Stimulated activated effector memory CD8-positive, alpha-beta T cell treated with anti-CD3 and anti-CD28 coated beads, Interleukin-12 subunit alpha, Interleukin-12 subunit beta, amount 100 ng/mL, for 72 hours (primary cell): ENCODE results near the gene ASB10.

ENCODE experiments used
- ATAC-seq: fragments of 150-1000 bp; cut with Tn5 transposase; 2 replicates; pipeline ENCODE4 v1.10.0; 2021
- DNase-seq, 2 donors: peaks; one replicate each; pipeline ENCODE4 v3.0.0; 2021 to 2022; ENCODE audit warnings: low spot score in 2 of 2
- H3K27ac Mint-ChIP-seq: one replicate; pipeline ENCODE4 v1.8.0; 2022; ENCODE audit warnings: mild to moderate bottlenecking, mixed read lengths
- H3K36me3 Mint-ChIP-seq: one replicate; pipeline ENCODE4 v1.8.0; 2022; ENCODE audit warnings: mild to moderate bottlenecking, mixed read lengths
- H3K4me1 Mint-ChIP-seq: one replicate; pipeline ENCODE4 v1.8.0; 2022; ENCODE audit warnings: mixed read lengths
- H3K4me3 Mint-ChIP-seq: one replicate; pipeline ENCODE4 v1.8.0; 2022; ENCODE audit warnings: mild to moderate bottlenecking, mixed read lengths
- H3K9me3 Mint-ChIP-seq: one replicate; pipeline ENCODE4 v1.8.0; 2022; ENCODE audit warnings: mixed read lengths

The ASB10 gene

DNA sequence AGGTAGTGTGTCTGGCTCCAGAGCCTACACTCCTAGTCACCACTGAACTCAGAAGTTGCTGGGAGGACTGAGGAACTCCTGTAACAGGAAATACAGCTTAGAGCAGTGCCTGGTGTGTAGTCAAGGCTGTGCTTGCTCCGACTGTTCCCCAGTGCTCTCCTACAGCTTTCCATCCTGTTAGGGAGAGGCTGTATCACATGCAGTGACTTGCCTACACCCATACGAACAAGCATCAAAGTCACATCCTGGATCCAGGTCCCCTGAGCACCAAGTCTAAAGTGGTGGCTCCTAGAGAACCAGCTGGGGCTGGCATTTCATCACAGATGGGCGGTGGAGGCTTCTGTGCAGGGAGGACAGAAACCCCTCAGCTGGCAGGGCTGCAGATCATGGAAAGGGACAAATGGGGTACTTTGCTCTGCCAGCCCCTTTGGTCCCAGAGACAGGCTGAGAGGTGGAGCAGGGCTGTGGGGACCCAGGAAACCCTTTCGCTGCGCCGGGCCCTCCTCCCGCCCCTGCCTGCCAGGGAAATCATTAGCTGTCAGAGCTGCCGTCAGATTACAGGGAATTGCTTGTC is 7.7 kb downstream of the ASB10 start:
- DNase-seq = no peak
- H3K9me3 Mint-ChIP-seq = no peaks in the 10 kb centered on the region

DNA sequence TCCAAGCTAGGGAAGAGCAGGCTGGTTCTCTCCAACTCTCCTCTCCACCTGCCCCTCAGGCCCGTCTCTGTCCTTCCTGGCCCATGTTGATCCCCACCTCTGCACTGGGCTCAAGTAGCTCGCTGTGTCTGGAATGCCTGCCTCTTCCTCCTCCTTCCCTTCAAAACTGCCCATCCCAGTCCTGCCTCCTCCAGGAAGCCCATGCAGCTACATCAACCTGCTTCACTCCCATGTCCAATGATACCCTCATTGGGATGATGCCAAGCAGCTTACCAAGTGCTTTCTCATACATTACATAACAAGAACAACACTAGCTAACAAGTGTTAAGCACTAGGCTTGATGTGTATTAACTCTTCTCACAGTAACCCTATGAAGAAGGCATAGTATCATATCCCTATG is 8.2 kb downstream of the ASB10 start:
- Mint-ChIP-seq H3K27ac (no peak overlapping the region), H3K4me1 (no peaks in the 10 kb centered on the region), H3K4me3 (no peak overlapping the region), H3K9me3 (no peaks in the 10 kb centered on the region), H3K36me3 (no peaks in the 10 kb centered on the region)
- DNase-seq (no peak), ATAC-seq (no peak)

More for the DNA sequence above, 7.7 kb downstream of the ASB10 start:
- no peak overlapping the region for H3K4me3 Mint-ChIP-seq
- no peaks in the 10 kb centered on the region for H3K4me1 Mint-ChIP-seq
- no peak for ATAC-seq
- no peaks in the 10 kb centered on the region for H3K36me3 Mint-ChIP-seq
- no peak overlapping the region for H3K27ac Mint-ChIP-seq

DNA sequence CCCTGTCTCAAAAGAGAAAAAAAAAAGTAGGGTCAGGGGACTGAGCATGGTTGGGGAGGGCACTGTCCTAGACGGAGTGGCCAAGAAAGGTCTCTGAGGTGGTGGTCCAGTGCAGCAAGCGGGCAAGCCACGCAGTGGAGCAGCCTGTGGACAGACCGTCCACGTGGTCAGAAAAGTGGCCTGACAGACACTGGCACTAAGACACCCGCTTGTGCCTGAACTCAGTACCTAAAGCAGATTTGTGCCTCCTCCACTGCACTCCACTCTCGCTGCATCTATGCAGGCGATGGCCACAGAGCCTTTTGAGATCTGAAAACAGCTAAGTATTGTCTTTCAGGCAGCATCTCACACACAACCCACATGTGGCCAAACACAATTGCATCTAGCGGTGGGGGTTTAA is 8.8 kb downstream of the ASB10 start:
- Mint-ChIP-seq H3K9me3 (no peaks in the 10 kb centered on the region), H3K27ac (no peak overlapping the region), H3K4me1 (peaks cover 4% of the 10 kb centered on the region), H3K4me3 (no peak overlapping the region), H3K36me3 (peaks cover 2% of the 10 kb centered on the region)
- DNase-seq = no peak
- no peak for ATAC-seq

DNA sequence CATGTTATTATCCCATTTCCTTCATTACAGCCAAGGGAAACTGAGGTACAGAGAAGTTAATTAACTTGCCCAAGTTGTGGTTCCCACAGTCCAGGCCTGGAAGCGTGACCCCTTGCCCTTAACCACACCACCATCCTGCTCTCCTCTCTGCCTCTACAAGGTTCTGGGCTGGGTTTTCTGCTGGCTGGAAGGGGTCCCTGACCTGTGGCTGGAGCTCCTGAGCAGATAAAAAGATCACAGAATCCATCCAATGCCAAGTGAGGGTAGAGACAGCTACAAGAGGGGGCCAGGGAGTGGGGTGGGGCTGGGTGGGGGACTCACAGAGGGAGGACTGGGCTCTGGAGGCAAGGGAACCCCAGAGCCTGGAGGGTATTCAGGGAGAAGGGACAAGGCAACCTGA is 9.7 kb downstream of the ASB10 start:
- Mint-ChIP-seq H3K27ac (no peak overlapping the region), H3K36me3 (peaks cover 6% of the 10 kb centered on the region), H3K9me3 (no peaks in the 10 kb centered on the region), H3K4me3 (no peak overlapping the region), H3K4me1 (peaks cover 14% of the 10 kb centered on the region)
- DNase-seq = no peak
- no peak for ATAC-seq

DNA sequence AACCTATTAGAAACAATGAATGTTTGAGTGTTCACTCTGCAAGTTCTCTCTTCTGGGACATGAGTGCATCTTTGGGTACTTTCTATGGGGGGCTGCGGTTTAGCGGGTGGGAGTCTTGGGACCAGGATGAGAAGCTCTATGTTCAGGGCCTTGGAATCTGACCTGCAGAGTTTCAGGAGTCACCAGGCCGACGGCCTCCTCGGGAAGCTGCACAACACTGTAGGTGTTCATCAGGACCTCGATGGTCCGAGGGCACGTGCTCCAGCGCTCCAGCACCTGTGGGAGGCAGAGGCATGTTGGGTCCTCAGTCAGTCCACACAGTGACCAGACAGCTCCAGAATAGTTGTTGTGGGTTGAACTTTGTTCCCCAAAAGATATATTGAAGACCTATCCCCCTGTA is 10.6 kb downstream of the ASB10 start:
- H3K4me1 Mint-ChIP-seq = peaks cover 16% of the 10 kb centered on the region
- DNase-seq = no peak
- peaks cover 6% of the 10 kb centered on the region for H3K36me3 Mint-ChIP-seq
- H3K4me3 Mint-ChIP-seq = no peak overlapping the region
- H3K27ac Mint-ChIP-seq = no peak overlapping the region
- no peaks in the 10 kb centered on the region for H3K9me3 Mint-ChIP-seq
- no peak for ATAC-seq

DNA sequence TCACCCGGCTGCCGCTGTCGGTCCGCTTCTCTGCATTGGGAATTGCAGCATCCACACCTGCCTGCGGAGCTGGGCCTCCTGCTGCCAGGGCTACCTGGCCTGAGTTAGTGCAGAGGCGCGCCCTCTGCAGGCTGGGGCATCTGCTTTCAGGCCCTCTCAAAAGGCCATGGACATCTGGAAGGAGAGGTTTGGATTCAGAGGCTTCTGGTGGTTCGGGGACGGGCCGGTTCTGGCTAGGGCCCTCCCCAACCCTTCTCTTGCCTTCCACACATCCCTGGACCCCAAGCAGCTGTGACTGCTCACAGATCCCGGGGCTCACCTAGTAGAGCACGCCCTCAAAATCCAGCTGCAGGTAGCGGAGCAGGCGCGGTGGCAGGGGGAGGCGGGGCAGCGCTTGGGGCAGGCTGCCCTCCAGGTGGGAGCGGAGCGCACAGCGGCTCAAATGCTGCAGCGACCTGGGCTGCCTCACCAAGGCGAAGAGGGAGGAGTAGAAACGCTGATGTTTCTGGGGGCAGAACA is 11.2 kb downstream of the ASB10 start:
- H3K9me3 Mint-ChIP-seq = no peaks in the 10 kb centered on the region
- peaks cover 16% of the 10 kb centered on the region for H3K4me1 Mint-ChIP-seq
- H3K27ac Mint-ChIP-seq = no peak overlapping the region
- DNase-seq = no peak
- H3K4me3 Mint-ChIP-seq = no peak overlapping the region
- ATAC-seq = no peak
- H3K36me3 Mint-ChIP-seq = peaks cover 6% of the 10 kb centered on the region

DNA sequence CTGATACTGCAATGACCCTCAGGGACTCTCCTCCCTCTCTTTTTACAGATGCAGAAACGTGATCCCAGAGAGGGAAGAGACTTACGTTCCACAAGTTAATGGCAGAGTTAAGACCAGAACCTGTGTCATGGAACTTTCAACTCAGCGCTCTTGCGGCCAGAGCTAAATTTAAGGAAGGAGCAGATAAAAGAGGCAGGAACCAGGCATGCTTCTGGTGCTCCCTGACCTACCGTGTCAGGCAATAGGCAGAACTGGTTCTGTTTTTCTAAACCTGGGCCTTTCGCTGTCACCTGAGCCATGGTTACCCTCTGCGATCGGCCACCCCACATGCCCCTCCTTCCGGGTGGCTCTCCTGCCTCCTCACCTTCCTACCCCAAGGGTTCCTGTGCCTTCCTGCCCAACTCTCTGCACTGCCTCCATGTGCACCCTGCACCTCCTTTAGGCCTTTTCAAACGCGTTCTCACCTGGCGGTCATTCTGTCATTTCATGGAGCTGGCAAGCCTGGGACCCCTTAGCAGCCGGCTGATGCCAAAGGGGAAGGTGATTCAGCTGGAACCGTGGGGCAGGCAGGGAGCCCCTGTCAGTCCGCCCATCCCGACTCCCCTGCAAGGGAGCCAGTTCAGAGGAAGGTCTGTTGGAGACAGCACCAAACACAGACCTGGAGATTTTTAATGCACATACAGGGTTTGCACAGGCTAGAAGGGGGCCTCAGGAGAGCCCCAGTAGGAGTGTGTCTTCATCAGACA is 11.8 kb downstream of the ASB10 start:
- ATAC-seq (no peak), DNase-seq (no peak)
- no peaks in the 10 kb centered on the region for H3K9me3 Mint-ChIP-seq
- H3K4me3 Mint-ChIP-seq = no peak overlapping the region
- peaks cover 6% of the 10 kb centered on the region for H3K36me3 Mint-ChIP-seq
- peaks cover 16% of the 10 kb centered on the region for H3K4me1 Mint-ChIP-seq
- no peak overlapping the region for H3K27ac Mint-ChIP-seq

DNA sequence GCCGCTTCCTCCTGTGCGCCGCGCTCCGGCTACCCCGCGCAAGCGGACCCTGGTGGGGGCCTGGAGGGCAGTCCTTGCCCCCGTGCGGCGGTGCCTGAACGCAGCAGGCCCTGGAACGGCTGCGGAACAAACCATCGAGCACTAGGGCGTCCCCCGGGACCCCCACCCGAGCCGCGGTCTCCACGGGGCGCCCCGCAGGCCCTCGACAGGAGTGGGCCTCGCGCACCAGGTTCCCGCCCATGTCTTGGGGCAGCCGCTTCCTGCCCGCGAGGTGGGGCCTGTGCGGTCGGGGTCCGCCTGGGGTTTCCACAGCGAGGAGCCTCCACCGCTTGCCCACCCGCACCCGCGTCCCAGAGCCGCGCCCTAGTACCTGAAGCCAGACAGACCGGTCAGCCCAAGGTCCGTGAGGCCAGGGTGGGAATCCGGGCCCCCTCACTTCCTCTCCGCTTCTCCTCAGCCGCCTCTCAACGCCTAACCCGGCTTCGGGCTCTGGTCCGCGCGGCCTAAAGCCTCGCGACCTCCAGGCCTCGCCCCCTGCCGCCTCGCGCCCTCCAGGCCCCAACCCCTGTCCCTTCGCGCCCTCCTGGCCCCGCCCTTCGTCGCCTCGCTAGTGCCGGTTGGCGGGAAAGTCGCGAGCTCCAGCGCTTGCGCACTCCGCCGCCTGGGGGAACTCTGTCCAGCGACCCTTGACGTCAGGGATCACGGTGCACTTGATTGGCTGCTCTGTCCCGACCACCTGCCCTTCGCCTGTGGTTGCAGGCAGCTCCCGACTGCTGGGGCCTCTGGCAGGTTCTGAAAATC is 12.6 kb downstream of the ASB10 start:
- Mint-ChIP-seq H3K4me1 (peaks cover 16% of the 10 kb centered on the region), H3K4me3 (no peak overlapping the region), H3K9me3 (no peaks in the 10 kb centered on the region), H3K36me3 (peaks cover 6% of the 10 kb centered on the region), H3K27ac (no peak overlapping the region)
- no peak for ATAC-seq
- DNase-seq = no peak

DNA sequence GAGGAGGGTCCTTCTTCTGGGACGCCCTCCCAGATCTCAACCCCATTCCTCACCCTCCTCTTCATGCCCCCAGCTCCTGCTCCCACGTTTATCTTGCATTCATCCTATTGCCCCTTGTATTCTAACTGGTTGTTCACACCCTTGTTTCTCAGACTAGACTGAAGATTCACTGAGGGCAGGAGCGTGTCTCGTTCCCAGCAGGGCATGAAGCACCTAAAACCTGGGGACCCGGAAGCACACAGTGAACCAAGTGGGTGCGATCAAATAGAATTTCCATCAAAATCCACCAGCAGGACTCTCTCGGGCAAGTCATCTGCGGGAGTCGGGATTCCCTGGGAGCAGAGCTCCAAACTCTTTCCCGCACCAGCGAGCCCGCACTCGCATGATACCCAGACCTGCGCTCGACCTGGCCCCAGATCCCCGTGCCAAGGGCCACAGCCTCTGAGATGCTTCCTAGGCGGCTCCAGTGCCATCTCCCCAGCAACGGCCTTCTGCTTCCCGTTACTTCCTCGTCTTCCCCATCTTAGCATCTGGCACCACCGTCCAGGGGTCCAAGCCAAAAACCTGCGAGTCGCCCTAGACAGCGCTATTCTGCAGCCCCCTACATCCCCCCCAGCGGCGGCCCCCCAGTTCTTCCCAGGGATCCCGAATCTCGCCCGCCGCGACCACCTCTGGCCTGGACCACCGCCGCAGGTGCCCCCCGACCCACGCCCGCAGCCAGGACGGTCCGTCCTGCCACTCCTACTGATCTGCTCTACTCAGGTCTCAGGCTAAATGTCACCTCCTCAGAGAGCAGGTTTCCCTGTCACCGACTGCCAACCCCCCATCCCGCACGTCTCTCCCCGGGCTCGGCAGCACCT is 13.4 kb downstream of the ASB10 start:
- ATAC-seq (no peak), DNase-seq (no peak)
- peaks cover 6% of the 10 kb centered on the region for H3K36me3 Mint-ChIP-seq
- H3K4me3 Mint-ChIP-seq = no peak overlapping the region
- H3K27ac Mint-ChIP-seq = no peak overlapping the region
- peaks cover 23% of the 10 kb centered on the region for H3K4me1 Mint-ChIP-seq
- no peaks in the 10 kb centered on the region for H3K9me3 Mint-ChIP-seq

DNA sequence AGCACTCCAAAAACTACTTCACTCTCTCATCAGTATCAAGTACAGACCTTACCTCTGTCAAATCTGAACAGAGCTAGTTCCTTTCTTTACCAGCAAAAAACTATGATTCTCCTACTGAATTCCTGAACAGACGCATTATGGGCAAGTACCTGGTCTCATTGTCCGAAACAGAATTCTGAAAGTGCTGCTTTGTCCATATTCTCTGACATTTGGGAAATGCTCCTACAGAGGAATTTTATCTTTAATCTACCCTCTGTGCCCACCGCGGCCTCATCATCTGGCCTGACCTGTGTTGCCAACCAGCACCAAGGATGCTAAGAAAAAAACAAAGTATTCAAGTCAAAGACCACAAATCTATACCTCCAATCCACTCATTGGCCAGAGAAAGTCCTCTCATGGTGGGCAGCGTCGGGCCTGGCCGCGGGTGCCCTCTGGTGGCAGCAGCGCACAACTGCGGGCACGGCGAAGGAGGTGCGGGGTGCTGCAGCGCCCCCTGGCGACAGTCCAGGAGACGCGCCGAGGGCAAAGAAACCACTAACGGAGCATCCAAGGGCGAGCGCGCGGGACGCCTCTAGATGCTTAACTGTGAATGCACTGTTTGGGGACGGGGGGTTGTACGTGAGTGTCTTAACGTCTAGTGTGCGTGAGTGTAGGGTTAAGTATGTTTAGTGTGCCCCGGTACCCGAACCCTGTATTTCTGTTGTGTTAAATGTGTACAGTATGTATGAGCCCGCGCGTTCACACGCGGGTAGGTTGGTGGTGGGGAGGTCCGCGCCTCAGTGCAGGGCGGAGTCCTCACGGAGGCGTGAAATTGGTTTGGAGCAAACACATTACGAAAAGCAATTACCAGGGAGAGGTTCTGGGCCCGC is 14.5 kb downstream of the ASB10 start:
- H3K9me3 Mint-ChIP-seq = no peaks in the 10 kb centered on the region
- H3K27ac Mint-ChIP-seq = peak overlapping the region; percentile 23
- H3K36me3 Mint-ChIP-seq = peaks cover 6% of the 10 kb centered on the region
- DNase-seq (peak; percentile 89 to 93), ATAC-seq (peak; percentile 72)
- no peak overlapping the region for H3K4me3 Mint-ChIP-seq
- peaks cover 28% of the 10 kb centered on the region for H3K4me1 Mint-ChIP-seq

DNA sequence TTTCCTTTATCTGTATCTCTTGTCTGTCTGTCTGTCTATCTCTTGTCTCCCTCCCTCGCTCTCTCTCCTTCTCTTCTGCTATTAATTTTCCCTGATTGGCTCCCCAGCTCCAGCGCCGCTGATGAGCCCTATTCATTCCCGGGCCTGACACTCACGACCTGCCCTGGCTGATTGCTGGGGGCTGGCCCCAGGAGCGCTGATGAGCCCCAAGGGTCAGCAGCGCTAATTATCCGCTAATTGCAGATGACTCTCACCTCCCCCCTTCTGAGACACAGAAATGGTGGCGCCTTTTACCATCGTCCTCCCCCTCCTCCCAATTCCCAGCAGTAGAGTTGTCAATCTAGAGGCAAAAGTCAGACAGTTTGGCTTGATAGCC is 18.3 kb downstream of the ASB10 start:
- ATAC-seq = no peak
- Mint-ChIP-seq H3K4me1 (peaks cover 28% of the 10 kb centered on the region), H3K9me3 (no peaks in the 10 kb centered on the region), H3K4me3 (peak overlapping the region; percentile 66), H3K27ac (no peak overlapping the region), H3K36me3 (peaks cover 6% of the 10 kb centered on the region)
- DNase-seq = no peak

DNA sequence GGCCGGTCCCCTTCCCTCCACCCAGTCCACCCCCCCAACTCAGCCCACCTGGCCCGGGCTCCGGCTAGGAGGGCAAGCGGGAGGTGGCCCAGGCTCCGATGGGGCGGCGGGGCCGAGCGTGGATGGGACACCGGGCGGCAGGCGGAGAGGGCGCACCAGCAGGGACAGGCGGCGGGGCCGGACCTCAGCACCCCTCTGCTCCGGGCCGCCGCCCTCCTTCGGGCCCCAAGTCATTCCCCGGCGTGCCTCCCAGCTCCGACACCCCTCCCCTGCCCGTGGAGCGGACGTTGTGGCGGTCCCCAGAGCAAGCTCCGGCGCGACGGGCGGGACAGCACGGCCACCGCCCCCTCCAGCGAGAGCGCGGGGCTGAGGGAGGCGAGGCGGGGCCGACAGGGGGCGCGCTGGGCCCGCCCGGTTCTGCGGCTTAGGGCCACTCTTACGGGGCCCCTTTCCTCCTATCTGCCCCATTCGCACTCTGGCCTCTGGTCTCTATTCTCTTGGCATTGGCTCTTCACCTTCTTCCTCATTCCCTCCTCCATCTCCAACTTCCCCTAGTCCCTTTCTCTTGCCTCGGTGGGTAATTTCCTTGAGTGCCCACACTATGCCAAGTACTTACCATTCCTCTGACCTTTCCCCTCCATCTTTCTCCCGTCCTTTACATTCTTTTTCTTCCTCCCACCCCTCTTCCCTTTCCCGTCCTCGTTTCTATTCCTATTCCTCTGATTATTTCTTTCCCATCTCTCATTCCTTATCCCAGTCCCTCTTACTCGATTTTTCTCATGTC is 18.9 kb downstream of the ASB10 start:
- peak; percentile 69 to 82 for DNase-seq
- ATAC-seq = peak; percentile 91
- Mint-ChIP-seq H3K27ac (no peak overlapping the region), H3K4me1 (peaks cover 23% of the 10 kb centered on the region), H3K9me3 (no peaks in the 10 kb centered on the region), H3K36me3 (peaks cover 3% of the 10 kb centered on the region), H3K4me3 (peak overlapping the region; percentile 66)

DNA sequence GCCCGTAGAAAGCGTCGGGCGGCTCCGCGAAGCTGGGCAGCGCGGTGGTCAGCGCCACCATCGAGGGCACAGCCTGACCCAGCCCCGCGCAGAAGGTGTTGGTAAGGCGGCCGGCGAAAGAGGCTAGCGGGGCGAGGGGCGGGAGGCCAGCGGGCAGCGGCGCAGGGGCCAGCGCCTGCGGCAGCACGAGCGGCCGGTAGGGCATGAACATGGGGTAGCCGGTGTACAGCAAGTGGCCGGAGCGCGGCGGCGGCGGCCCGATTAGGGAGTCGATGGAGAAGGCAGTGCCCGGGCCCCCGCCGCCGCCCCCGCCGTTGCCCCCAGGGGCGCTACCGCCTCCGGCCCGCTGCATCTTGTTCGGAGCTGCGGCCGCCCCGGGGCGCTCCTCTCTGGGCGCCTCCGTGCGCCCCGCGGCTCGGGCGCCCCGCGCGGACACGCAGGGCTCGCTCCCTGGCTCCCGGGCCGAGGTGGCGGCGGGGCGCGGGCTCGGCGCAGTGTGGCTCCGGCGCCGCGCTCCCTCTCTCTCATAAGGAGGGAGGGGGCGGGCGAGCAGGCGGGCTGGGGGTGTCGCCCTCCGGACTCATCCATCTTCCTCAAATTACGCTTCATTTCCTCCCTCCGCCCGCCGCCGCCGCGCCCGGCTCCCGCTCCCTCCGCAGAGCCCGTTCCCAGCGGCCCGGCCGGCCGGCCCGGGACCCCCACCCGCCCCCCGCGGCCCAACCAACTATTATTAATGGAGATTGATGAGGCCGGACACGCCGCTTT is 19.7 kb downstream of the ASB10 start, which contains the start of gene GBX1:
GBX1 (minus strand) TSS at position 498 of the 765 bp plus-strand sequence; CDS start at position 352, 146 bp downstream.
- ATAC-seq = peak; percentile 49
- Mint-ChIP-seq H3K4me1 (peaks cover 15% of the 10 kb centered on the region), H3K9me3 (no peaks in the 10 kb centered on the region), H3K36me3 (no peaks in the 10 kb centered on the region), H3K4me3 (peak within 1 kb of the TSS; percentile 66), H3K27ac (no peak within 1 kb of the TSS)
- DNase-seq = no peak
